OCI-LY3 (cell line): Measurements from ENCODE around the gene SMG7.

Source experiments
- H2AFZ ChIP-seq: fragments of 200-600, 300-600 bp; shearing (Covaris generic); 2 replicates; pipeline ENCODE4 v1.6.0; 2014; ENCODE audit warnings: antibody characterized with exemption, low read depth, low read length
- H3K27ac ChIP-seq: fragments of 200-600, 300-600 bp; sonication (generic); 2 replicates; pipeline ENCODE4 v1.5.1; 2014; ENCODE audit warnings: mild to moderate bottlenecking, low read length, moderate library complexity, mixed read lengths
- H3K27me3 ChIP-seq: fragments of 200-600, 300-600 bp; sonication (generic); 2 replicates; pipeline ENCODE4 v1.6.1; 2014; ENCODE audit warnings: low read depth, low read length, mixed read lengths
- H3K36me3 ChIP-seq: fragments of 200-600, 300-600 bp; sonication (generic); replicated peaks from 2 replicates; pipeline ENCODE3; 2014; ENCODE audit warnings: low read depth, low read length, mixed read lengths
- H3K4me1 ChIP-seq: fragments of 300-600, 200-600 bp; sonication (generic); 2 replicates; pipeline ENCODE4 v1.6.1; 2014; ENCODE audit warnings: low read length, mixed read lengths
- H3K4me2 ChIP-seq: fragments of 200-600, 300-600 bp; sonication (generic); 2 replicates; pipeline ENCODE4 v1.6.1; 2014; ENCODE audit warnings: low read length, mixed read lengths
- H3K4me3 ChIP-seq: fragments of 300-600, 200-600 bp; sonication (generic); 2 replicates; pipeline ENCODE4 v1.5.1; 2014; ENCODE audit warnings: antibody characterized with exemption, mild to moderate bottlenecking, low read length, moderate library complexity
- H3K79me2 ChIP-seq: fragments of 300-600, 200-600 bp; shearing (Covaris generic); 2 replicates; pipeline ENCODE4 v1.6.1; 2014; ENCODE audit warnings: mild to moderate bottlenecking, low read length, mixed read lengths
- H3K9ac ChIP-seq: fragments of 300-600, 200-600 bp; shearing (Covaris generic); 2 replicates; pipeline ENCODE4 v1.6.0; 2014; ENCODE audit warnings: mild to moderate bottlenecking, low read length, moderate library complexity
- H3K9me3 ChIP-seq: fragments of 200-600, 300-600 bp; shearing (Covaris generic); 2 replicates; pipeline ENCODE4 v1.6.1; 2014; ENCODE audit warnings: low read length, mixed read lengths; ENCODE audit not compliant: insufficient read depth
- H4K20me1 ChIP-seq: fragments of 200-600, 300-600 bp; sonication (generic); 2 replicates; pipeline ENCODE4 v1.6.1; 2016; ENCODE audit warnings: low read length, mixed read lengths; ENCODE audit not compliant: insufficient read depth
- CTCF ChIP-seq: fragments of 200-600, 300-600 bp; sonication (generic); IDR thresholded peaks from 2 replicates; pipeline ENCODE4 v1.5.1; 2014; ENCODE audit warnings: antibody characterized with exemption, low read length, low read depth
- EZH2phosphoT487 ChIP-seq: fragments of 200-600 bp; shearing (Covaris generic); IDR thresholded peaks from 2 replicates; pipeline ENCODE4 v1.6.1; 2018; ENCODE audit warnings: antibody characterized with exemption, mixed run types, low read depth

SMG7 gene

GRCh38 chr1:183449223-183449770 lies 23.0 kb upstream of the SMG7 start:
- no peak overlapping the region for H2AFZ ChIP-seq
- no peaks in the 10 kb centered on the region for H3K27me3 ChIP-seq

GRCh38 chr1:183450093-183450492 lies 22.2 kb upstream of the SMG7 start:
- Histone ChIP-seq H3K27ac (no peak overlapping the region), H4K20me1 (no peaks in the 10 kb centered on the region), H3K4me2 (no peak overlapping the region), H3K27me3 (no peaks in the 10 kb centered on the region), H3K4me3 (no peak overlapping the region), H3K9me3 (no peaks in the 10 kb centered on the region), H3K36me3 (no peaks in the 10 kb centered on the region), H2AFZ (no peak overlapping the region), H3K4me1 (no peaks in the 10 kb centered on the region), H3K9ac (no peak overlapping the region), H3K79me2 (no peaks in the 10 kb centered on the region)
- TF ChIP-seq EZH2phosphoT487 (no peak), CTCF (no peak)

More at GRCh38 chr1:183449223-183449770, 23.0 kb upstream of the SMG7 start:
- no peak overlapping the region for H3K9ac ChIP-seq
- TF ChIP-seq EZH2phosphoT487 (no peak), CTCF (no peak)
- H4K20me1 ChIP-seq: no peaks in the 10 kb centered on the region
- no peak overlapping the region for H3K4me3 ChIP-seq
- no peak overlapping the region for H3K27ac ChIP-seq
- no peaks in the 10 kb centered on the region for H3K79me2 ChIP-seq
- no peaks in the 10 kb centered on the region for H3K9me3 ChIP-seq
- H3K4me1 ChIP-seq: no peaks in the 10 kb centered on the region
- no peaks in the 10 kb centered on the region for H3K36me3 ChIP-seq
- no peak overlapping the region for H3K4me2 ChIP-seq

GRCh38 chr1:183454377-183454776 lies 17.9 kb upstream of the SMG7 start:
- Histone ChIP-seq H3K9ac (no peak overlapping the region), H3K36me3 (no peaks in the 10 kb centered on the region), H3K27me3 (no peaks in the 10 kb centered on the region), H3K4me1 (no peaks in the 10 kb centered on the region), H3K4me2 (no peak overlapping the region), H3K79me2 (no peaks in the 10 kb centered on the region), H3K27ac (no peak overlapping the region), H3K4me3 (no peak overlapping the region), H3K9me3 (no peaks in the 10 kb centered on the region), H4K20me1 (no peaks in the 10 kb centered on the region), H2AFZ (no peak overlapping the region)
- no peak for TF ChIP-seq EZH2phosphoT487
- no peak for TF ChIP-seq CTCF

- TF ChIP-seq CTCF: no peak
- TF ChIP-seq EZH2phosphoT487: no peak
- Histone ChIP-seq H3K4me2 (no peak overlapping the region), H3K4me1 (peaks cover 7% of the 10 kb centered on the region), H3K9me3 (no peaks in the 10 kb centered on the region), H3K36me3 (no peaks in the 10 kb centered on the region), H4K20me1 (no peaks in the 10 kb centered on the region), H3K9ac (no peak overlapping the region), H3K27ac (no peak overlapping the region), H3K79me2 (no peaks in the 10 kb centered on the region), H3K27me3 (no peaks in the 10 kb centered on the region), H3K4me3 (no peak overlapping the region), H2AFZ (no peak overlapping the region)
Measured at GRCh38 chr1:183456826-183457225, 15.5 kb upstream of the SMG7 start.
